HG02588 (cell line): Measurements from ENCODE around the gene TESK2.
"Not testable (repeated sequence)": the region's sequence is repeated elsewhere in the genome, so short reads cannot be mapped to it uniquely, and the experiment has no call there.

Source experiments
- ATAC-seq: cut with Tn5 transposase; IDR thresholded peaks from one replicate; pipeline ENCODE4 v1.9.1; 2021; ENCODE audit warnings: mild to moderate bottlenecking, moderate library complexity; ENCODE audit not compliant: unreplicated experiment

Gene TESK2

DNA sequence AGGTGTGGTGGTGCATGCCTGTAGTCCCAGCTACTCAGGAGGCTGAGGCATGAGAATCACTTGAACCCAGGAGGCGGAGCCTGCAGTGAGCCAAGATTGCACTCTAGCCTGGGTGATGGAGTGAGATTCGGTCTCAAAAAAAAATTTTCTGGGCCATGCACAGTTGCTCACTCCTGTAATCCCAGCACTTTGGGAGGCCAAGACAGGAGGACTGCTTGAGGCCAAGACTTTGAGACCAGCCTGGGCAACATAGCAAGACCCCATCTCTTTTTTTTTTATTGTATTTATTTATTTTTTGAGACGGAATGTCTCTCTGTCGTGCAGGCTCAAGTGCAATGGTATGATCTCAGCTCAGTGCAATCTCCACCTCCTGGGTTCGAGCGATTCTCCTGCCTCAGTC lies 16.8 kb downstream of the TESK2 start:
- not testable (repeated sequence) for ATAC-seq

DNA sequence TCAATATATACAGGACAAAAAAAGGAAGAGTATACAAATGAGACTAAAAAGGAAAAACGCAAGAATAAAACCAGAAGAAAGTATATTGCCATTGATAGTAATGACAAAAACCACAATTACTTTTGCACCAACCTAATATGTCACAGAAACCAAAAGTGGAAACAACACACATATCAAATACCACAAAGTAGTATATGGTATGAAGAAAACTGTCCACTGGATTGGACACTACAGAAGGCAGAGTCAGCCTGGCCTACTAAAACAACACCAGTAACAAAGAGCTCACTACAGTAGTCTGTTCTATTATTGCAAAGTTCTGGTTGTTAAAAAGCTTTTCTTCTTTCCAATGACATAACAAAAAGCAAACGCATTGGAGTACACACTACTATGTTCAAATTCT lies 17.7 kb downstream of the TESK2 start:
- no peak for ATAC-seq

DNA sequence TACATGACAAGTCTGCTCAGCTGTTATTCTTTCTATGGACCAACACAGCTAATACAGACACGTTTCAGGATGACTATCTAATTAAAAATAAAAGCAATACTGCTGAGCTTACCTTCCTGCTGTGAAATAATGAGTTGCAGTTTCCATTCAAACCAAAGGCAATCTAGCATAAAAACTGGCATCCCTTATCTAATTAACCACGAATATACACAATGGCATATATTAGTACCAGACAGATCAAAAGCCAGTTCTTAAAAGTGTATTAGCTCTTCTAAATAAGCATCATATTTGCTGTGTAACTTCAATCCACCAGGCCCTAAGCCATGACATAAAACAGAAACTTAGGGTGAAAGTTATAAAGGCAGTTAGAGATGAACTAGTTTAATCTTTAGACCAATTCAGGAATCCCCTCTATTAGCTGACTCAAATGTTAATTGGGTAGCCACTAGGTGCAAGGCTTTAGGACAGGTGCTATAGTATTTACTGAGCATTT lies 20.6 kb downstream of the TESK2 start:
- no peak for ATAC-seq

DNA sequence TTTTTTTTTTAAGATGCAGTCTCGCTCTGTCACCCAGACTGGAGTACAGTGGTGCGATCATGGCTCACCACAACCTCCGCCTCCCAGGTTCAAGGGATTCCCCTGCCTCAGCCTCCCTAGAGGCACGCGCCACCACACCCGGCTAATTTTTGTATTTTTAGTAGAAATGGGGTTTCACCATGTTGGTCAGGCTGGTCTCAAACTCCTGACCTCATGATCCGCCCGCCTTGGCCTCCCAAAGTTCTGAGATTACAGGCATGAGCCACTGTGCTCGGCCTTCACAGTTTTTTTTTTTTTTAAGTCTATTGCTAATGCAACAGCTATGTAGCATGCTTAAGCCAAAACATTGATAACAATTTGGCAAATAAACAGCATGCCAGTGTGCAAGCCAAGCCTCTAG lies 23.6 kb downstream of the TESK2 start:
- ATAC-seq, result not testable (repeated sequence)

DNA sequence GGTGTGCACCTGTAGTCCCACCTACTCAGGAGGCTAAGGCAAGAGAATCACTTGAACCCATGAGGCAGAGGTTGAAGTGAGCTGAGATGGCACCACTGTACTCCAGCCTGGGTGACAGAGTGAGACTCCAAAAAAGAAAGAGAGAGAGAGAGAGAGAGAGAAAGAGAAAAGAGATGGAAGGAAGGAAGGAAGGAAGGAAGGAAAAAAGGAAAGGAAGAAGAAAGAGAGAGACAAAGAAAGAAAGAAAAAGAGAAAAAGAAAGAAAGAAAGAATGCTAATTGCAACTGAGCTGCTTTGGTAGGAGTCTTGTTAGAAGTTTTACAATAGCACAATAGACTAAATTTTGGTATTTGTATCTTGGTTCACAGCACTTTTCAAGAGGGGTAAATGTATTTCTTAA lies 25.7 kb downstream of the TESK2 start:
- ATAC-seq, result no peak

DNA sequence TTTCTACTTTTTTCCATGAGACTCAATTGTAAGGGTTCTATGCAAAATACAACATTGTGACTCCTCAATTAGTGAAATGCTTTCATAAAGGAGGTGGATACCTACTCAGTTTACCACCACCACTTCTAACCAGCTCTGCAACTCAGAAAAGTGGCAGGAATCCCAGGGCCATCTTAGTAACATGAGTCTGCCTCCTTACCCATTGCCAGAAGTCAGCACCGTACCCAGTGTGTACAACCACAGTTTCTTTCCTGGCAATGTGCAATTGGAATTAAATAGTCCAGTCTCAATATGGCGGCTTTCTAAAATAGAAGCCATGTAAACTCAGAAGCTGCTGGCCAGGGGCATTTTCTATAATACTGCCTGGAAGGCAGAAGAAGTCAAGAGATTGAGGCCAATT lies 32.1 kb downstream of the TESK2 start:
- no peak for ATAC-seq

DNA sequence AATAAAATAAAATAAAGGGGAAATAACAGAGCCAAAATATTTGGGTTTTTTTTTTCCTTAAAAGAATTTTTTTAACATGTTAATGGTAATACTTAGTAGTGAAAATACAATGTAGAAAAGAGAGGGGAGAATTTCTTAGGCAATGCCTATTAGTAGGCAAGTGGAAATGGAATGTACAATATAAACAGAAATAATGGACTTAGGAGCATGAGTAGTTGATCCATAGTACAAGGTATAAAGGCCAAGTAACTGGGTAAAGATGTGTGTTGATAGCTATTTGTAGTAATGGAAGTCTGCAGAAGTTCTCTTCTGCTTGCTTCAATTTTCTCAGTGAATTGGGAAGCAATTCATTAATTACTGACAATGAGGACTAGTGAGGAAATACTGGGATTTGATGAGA lies 34.4 kb downstream of the TESK2 start:
- no peak for ATAC-seq

DNA sequence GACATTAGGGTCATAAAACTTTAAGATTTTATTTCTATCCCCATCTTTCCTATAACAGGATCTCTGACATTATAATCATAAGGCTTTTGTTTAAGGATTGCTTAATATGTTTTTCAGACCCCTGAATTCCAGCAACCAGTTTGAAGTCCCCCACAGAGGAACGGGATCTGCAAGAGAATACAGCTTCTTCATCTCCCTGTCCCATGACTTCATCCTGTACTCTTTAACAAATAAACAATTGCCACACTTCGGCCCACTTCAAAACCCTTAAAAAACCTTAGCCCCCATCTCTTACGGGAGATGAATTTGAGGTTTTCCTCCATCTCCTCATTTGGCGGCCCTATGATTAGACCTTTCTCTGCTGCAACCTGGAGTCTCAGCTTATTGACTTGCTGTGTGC lies 35.8 kb downstream of the TESK2 start:
- ATAC-seq, result no peak

DNA sequence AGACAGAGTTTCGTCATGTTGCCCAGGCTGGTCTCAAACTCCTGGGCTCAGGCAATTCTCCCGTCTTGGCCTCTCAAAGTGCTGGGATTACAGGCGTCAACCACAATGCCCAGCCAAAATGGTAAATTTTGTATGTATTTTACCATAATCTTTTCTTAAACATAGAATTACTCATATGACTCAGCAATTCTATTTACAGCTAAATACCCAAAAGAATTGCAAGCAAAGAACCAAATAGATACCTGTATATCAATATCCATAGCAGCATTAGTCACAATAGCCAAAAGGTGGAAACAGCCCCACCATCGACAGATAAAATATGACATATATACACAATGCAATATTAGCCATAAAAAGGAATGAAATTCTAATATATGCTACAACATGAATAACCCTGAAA lies 36.5 kb downstream of the TESK2 start:
- no peak for ATAC-seq

DNA sequence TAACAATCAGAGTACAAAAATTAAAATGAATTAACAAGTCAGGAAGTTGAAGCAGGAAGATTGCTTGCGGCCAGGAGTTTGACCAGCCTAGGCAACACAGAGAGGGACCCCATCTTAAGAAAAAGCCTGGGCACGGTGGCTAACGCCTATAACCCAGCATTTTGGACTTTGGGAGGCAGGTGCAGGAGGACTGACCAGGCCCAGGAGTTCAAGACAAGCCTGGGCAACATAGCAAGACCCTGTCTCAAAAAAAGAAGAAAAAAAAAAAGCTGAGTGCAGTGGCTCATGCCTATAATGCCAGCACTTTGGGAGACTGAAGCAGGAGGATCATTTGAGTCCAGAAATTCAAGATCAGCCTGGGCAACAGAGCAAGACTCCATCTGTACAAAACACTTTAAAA lies 38.5 kb downstream of the TESK2 start:
- ATAC-seq, result no peak

DNA sequence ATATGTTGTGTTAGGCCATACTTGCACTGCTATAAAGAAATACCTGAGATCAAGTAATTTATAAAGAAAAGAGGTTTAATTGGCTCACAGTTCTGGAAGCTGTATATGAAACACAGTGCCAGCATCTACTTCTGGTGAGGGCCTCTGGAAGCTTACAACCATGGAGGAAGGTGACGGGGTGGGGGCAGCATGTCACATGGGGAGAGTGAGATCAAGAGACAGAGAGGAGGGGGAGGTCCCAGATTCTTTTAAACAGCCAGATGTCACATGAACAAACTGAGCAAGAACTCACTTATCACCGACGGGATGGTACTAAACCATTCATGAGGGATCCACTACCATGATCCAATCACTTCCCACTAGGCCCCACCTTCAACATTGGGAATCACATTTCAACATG lies 42.6 kb downstream of the TESK2 start:
- no peak for ATAC-seq

DNA sequence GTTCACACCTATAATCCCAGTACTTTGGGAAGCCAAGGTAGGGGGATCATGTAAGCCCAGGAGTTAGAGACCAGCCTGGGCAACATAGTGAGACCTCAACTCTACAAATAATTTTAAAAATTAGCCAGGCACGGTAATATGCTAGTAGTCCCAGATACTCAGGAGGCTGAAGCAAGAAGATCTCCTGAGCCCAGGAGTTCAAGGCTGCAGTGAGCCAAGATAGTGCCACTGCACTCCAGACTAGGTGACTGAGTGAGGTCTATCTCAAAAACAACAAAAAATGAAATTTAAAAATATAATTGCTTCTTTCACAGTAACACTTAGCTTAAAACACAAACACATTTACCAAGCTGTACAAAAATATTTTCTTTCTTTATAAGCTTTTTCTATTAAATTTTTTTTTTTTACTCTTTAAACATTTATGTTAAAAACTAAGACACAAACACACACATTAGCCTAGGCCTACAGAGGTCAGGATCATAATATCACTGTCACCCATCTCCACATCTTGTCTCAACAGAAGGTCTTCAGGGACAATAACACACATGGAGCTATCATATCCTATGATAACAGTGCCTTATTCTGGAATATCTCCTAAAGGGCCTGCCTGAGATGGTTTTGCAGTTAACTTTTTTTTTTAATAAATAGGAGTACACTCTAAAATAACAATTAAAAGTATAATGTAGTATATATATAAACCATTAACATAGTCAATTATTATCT lies 43.9 kb downstream of the TESK2 start:
- no peak for ATAC-seq

DNA sequence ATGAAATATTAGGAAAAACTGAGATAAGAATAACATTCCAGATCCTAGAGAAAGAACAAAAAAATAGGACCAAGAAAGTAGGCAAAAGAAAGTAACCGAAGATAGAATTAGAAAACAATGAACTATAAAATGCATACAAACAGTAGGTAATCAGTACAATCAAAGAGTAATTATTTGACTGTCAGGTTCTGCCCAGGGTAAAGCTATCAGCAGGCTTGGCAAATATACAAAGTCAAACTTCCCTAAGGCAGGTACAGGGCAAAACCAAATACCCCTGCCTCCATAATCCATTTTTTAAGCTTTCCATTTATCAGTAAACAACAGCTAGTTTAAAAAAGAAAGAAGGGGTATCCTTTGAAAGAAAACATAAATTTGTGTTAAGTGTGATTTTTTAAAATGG lies 44.4 kb downstream of the TESK2 start:
- ATAC-seq, result no peak

DNA sequence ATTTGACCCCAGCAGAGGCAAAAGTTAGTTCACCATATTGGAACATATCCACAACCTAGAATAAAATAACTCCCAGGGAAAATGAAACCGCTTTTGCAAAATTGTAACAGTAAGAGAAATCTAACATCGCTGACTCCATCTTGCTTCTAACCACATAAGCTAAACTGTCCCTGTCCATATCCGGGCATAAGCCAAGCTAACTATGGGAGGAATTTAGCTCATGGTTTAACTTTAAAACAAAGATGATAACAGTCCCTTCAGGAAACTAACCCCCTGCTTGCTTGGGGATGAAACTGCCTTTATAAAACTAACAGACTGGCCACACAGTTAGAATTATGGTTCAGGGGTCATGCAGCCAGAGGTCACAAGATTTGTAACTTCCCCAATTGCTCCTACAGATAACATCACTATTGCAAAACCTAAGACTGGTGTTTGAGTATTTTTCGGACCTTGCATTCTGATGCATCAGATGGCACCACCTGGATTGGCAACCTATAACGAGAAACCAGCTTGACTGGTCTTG lies 46.3 kb downstream of the TESK2 start:
- no peak for ATAC-seq

DNA sequence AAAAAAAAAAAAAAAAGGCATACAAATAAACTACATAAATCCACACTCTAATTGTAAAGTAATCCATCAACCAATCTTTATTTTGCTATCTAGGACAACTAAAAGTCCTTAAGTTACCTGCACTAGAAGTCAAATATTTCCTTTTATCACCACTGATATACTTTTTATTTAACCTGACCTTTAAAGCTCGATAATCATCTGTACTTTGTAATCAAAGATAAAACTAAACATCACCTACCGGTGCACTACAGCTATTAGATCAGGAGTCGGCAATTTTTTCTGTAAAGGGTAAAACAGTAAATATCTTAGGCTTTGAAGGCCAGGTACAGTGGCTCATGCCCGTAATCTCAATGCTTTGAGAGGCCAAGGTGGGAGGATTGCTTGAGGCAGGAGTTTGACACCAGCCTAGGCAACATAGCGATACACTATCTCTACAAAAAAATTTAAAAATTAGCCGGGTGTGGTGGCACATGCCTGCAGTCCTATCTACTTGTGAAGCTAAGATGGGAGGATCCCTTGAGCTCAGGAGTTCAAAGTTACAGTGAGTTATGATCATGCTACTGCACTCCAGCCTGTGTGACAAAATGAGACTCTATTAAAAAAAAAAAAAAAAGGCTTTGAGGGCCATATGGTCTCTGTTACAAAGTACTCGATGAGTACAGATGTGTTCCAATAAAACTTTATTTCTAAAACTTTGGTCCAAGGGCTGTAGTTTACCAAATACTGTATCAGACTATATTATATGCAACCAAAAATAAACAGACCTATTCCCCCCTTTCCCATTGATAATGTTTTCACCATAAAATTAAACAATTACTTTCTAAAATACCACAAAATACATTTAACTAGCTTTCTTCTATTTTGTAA lies 47.1 kb downstream of the TESK2 start:
- ATAC-seq, result no peak

DNA sequence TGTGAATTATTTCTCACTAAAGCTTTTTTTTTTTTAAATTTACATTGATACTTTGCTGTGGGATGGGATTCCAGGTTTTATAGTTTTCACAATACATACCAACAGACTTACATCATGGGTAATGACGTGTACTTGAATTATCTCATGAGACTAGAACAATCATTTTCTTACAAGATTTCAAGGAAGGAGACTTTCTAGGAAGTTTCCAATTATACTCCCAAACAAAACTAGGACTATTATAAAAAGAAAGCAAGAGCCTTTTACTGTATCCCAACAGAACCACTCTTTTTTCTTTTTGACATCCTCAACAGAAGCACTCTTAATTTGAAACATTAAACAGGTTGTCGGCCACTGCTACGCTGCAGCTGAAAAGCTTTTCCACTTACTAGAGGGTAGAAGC lies 48.7 kb downstream of the TESK2 start:
- no peak for ATAC-seq

DNA sequence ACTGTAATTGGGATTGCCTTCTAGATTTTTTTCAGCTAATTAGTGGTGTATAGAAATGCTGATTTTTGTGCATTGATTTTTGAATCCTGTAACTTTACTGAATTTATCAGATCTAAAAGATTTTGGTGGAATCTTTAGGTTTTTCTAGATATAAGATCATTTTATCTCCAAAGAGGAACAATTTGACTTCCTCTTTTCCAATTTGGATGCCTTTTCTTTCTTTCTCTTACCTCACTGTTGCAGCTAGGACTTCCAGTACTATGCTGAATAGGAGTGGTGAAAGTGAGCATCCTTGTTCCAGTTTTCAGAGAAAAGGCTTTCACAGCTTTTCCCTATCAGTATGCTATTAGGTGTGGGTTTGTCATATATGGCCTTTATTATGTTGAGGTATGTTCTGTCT lies 53.6 kb downstream of the TESK2 start:
- no peak for ATAC-seq

DNA sequence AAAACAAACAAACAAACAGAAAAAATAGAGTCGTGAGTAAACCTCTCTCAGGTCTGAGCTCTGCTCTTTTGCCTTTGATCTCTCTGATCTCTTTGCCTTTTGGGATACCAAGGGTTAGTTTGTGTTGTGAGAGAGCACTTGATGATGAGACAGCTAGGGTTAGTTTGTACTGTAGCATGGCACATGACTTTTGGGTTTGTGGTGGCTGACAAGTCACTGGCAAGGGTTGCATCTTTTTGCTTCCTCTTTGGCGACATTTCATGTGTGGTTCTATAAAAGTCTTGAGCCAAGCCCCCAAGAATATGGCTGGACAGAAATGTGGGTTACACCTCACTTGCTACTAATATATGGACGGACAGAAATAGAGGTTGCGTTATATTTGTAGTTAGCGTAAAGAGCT lies 60.5 kb downstream of the TESK2 start:
- no peak for ATAC-seq

DNA sequence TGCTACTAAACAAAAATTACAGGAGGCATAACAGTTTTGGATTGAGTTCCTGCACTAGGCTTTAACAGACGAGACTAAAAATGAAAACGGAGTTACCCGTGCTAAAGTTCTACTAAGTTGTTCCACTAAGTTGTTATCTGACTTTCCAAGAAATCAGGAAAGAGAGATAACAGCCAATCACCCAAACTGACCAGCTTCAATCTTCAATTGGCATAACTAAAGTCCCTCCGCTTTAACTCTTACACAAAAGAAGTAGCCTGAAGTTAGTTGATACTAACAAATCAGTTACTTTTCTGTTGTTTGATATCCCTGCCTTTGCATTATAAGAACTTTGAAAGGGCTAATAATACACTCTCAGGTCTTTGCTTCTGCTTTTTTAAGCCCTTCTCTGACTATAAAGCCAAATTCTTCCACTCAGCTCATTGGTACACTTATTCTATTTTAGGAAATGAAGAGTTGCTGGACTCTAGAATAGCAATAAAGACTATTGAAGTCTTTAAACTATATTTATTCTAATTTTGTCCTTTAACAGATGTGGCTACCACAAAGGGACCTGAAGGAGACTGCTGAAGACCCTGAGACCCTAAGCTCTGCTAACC lies 61.3 kb downstream of the TESK2 start:
- ATAC-seq, result no peak

DNA sequence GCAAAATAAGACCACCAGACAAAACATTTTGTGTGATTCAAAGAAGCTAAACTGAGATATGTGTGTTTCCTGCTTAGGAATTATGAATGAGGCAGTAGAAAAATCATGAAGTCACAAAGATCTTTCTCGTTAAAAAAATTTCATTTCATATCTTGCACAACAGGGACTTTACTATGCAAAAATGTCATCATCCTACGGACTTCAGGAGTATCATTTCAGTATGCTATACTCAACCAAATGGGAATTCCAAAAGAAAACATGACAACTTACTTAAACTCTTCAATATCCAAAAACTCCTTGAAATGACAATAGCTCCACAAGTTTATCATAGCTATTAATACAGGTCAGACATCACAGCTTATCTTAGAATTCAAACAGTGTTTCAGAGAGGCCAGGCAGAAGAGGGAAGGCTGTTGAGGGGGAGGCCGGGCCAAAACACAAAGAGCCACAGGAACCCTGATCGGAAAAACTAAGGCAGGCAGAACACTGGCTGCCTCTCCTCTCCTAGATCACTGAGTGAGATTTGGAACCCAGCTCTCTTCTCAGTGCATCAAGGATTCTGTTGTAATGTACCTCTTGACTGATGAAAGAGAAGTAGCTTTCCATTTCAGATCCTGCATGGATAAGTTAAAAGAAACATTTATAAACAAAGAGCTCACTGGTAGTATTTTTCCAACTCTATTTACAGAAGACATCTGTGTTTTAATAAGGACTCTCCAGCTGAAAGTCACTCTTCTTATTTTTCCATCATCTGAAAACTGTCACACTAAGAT lies 66.9 kb downstream of the TESK2 start:
- no peak for ATAC-seq

DNA sequence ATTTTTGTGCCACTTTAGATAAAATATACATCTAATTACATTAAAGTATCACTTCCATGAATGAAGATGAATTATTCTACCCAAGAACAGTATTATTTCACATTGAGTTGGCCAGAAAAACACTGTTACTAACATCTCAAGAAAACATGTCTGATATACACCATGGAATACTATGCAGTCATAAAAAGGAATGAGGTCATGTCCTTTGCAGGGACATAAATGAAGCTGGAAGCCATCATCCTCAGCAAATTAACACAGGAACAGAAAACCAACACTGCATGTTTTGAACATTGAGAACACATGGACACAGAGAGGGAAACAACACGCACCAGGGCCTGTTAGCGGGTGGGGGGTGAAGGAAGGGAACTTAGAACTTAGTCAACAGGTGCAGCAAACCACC lies 69.0 kb downstream of the TESK2 start:
- no peak for ATAC-seq
